T-helper 1 cell (primary cell): ENCODE measurements around the gene MIPOL1.
A peak's percentile ranks its signal among the peaks of the same experiment; 100 is the strongest.

Experiments
- DNase-seq, 5 donors: peaks; one replicate each; pipeline ENCODE4 v3.0.0-alpha.2; 2012 to 2020

The MIPOL1 gene

DNA sequence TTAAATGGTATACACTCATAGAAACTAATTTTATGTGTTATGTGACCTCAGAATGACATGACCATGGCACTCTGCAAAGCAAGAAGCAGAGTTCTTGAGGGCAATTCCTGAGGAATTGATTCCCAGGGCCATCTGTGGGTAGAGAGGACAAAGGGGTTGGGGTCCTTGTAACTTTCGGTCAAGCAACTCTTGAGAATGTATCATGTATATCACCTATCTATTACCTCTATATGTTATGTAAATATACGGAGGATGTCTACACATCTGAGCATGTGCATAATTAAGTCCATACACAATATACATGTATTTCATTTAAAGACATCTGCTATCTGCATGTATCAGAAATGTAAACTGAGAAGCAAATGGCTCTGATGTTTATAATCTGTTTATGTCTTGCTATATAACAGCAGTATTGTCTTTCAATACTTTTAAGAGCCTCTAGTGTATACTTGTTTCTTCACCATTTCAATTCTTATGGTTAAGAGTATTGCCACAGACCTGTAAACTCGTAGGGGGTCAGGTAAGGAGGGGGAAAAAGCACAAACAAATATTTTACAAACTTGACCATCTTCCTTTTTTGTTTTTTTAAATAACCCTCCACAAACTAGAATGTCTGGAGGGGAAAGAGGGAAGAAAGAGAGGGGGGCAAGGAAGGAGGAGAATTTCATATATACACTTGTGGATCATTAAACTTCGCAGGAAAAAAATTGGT, 392.8 kb downstream of the MIPOL1 start:
- DNase-seq = no peak

DNA sequence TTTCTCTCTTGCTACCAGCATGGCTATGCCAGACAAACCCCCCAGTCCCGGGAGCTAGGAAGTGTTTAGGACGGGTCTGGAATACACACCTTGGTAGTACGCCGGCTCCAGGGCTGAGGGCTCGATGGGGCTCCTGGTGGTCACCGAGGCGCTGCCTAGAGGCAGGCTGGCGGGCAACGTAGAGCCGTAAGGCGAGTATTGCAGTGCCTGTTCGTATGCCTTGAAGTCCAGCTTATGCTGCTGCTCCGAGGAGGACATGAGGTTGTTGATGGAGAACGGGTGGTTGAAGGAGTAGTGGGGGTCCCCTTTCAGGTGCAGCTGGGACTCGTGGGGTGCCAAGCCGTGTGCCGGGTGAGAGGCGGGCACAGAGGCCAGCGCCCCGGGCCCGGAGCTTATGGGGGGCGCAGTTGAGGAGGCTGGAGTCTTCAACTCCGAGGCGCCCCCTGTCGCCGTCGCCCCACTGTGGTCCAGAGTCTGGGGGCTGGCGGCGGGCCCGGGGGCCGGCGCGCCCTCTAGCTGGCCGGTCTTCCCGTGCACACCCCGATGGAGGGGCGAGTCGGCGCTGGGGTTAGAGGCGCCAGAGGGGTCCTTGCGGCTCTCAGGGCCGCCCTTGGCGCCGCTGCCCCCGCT, 393.7 kb downstream of the MIPOL1 start:
- no peak for DNase-seq

DNA sequence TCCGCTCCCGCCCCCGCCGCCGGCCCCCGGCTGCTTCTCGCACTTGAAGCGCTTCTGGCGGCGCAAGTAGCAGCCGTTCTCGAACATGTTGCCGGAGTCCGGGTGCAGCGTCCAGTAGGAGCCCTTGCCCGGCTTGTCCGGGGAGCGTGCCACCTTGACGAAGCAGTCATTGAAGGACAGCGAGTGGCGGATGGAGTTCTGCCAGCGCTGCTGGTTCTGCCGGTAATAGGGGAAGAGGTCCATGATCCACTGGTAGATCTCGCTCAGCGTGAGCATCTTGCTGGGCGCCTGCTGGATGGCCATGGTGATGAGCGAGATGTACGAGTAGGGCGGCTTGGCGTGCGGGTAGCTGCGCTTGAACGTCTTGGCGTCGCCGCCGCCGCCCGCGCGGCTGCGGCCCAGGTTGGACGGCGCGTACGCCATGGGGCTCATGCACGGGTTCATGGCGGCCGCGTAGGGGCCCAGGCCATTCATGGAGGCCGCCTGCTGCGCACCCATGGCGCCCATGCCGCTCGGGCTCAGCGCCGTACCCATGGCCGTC, 394.3 kb downstream of the MIPOL1 start:
- DNase-seq = no peak

DNA sequence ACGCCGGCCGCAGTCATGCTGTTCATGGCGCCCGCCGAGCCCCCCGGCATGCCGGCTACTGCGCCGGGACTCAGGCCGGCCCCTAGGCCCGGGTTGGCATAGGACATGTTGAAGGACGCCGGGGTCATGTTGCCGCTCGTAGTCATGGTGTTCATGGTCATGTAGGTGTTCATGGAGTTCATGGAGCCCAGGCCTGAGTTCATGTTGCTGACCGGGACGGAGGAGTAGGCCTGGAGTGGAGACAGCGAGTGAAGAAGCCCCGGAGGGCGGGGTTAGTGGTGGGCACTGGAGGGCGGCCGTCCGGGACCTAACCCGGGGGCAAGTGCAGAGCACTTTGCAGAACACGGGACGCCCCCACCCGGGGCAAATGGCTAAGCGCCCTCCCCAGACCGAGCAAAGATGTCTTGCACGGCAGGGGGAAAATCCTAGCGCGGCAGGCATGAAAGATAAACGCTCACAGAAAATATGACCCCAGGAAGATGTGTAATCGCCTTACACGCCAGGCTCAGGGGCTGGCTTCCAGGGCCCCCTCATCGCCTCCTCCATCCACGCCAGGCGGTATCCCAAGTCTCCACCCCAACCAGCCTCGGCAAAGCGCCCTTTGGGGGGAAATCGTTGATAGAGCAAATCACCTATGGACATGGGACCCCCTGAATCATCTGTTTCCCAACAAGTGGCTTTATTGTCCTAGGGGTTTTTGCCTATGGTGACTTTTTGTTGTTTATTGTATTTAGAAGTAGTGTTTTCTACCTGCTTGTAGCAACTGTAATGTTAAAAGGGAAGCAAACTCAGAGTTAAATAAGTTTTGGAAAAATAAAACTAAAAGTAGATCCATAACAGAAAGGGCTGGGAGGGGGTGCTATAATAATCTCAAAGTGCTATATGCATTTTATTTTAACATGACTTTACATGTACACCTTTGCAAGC, 395.0 kb downstream of the MIPOL1 start:
- DNase-seq = no peak

DNA sequence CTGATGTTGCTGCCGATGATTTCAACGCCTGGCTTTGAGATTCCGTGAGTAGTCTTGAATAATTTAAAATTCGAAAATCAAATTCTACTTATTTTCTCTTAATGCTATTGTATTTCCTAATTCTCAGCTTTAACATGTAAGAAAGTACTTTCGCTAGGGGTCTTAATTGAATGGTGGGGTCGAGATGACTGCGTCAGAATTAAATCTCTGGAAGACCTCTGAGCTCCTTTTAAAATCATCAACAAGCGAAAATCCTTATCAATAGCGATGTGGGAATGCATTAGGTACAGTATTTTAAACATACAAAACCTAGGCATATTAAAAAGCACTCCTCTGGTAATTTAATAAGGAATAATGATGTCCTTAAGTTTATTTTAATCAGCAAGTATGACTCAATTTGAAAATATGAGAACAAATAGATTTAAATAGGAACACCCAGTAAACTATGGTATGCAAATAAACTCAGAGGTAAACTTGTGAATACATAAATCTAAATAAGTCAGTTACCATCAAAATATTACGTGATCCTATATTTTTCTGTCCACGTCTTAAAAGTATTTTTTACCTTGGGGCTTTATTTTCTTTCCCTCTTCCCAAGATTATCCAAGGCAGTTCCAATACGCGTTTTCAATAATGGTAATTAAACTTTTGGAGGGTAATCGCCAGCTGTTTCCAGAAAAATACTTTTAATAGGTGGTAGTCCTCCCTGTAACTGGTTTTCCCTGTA, 395.9 kb downstream of the MIPOL1 start:
- no peak for DNase-seq

DNA sequence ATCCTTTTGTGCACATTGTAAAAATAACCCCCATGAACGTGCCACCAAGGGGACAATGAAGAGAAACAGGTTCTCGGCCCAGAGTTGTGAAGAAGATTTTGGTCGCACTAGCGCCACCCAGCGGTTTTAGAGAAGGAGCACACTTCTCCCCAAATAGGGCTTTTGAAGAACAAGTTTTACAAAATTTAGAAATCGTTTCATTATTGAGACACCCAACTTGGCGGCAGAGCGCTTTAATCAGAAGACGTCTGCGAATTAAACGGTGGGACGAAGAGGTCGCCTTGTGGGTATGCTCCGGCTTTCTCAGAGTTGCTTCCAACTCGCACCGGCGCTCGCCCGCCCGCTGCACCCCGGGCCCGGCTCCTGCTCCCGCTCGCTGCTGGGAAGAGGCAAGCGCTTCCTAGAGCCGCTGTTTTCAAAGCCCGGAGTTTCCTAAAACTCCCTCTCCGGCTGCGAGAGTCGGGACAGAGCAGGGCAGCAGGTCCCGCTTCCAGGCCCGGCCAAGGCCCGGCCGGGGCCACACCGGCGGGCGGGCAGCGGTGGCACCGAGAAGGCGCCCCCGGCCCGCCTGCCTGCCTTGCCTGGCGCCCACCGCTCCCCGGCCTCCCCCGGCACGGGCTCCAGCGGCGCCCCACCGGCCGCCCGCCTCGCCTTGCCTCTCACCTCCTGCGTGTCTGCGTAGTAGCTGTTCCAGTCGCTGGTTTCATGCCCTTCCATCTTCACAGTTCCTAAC, 396.7 kb downstream of the MIPOL1 start:
- peak in 1 of 5 donors; percentile 25 for DNase-seq

DNA sequence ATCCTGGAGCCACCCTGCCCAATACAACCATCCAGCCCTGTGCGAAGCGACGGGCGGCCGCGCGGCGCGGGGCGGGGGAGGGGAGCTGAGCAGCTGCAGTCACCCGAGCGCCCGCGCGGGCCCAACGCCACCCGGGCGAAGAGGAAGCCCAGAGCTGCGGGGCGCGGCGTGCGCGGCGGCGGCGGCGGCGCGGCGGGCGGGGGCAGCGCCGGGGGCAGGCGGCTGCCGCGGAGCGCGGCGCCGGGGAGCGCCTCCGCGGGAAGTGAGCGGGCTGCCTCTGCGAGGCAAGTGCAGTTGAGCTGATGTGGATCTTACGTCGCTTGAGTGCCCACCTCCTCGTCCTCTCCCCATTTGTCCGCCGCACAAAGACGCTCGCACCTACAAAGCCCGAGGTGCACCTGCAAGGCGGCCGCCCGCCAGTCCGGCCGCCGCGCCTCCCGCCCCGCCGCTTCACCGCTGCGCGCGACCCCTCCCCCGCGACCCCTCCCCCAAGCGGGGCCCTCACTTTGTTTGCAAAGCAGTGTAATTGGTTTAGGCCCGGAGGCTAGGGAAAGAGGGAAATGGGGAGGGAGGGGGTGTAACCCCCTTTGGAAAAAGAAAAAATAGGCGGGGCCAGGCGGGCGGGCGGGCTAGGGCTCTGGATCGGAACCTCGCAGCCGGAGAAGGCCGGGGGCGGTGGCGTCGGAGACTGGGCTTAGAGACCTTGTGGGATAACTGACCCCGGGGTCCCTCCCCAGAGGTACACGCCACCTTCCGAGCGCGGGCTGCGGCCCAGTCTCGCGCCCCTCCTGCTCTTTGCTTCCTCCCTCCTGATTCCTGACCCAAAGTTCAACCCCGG, 397.5 kb downstream of the MIPOL1 start, which contains the start of the genes FOXA1 and TTC6:
TSS of gene FOXA1 (minus strand) at position 279 of the 838 bp plus-strand sequence. CDS start at position 2, 277 bp downstream.
TSS of gene TTC6 (plus strand) at position 659 of the 838 bp plus-strand sequence. CDS start 26,436 bp downstream, outside the sequence.
- DNase-seq = no peak

DNA sequence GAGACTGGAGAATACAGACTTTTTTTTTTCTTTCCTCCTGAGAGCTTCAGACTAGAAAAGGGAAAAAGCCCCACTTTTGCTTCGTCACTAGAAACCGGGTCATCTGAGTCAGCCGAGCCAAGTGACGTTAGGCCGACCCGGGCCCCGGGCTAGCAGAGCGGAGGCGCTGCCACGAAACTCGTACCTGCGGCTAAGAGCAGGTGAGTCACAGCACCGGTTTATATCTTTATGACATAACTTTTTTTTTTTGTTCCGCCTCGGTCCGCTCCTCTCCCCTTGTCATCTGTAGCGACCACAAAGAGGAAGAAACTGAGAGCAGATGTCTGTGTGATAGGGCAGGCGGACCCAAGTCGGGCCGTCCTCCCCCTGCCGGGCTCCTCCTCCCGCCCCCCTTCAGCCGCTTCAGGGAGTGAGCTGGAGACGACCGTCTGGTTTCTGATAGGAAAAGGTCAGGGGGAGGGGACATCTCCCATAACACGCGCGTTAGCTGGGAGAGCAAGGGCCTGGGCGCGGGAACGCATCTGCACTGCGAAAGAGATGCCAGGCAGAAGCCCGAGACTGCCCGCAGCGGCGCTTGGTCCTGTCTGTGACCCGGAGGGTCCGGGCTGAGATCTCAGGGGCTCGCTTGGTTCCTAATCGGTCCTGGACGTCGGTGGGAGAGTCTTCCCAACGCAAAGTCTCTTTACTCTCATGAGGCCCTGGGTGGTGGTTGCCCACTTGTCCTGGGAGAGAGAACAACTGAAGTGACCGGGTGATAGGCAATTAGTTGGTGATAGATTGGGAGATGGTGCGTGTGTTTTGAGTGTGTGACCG, 398.3 kb downstream of the MIPOL1 start:
- DNase-seq = peak in 1 of 5 donors; percentile 29

DNA sequence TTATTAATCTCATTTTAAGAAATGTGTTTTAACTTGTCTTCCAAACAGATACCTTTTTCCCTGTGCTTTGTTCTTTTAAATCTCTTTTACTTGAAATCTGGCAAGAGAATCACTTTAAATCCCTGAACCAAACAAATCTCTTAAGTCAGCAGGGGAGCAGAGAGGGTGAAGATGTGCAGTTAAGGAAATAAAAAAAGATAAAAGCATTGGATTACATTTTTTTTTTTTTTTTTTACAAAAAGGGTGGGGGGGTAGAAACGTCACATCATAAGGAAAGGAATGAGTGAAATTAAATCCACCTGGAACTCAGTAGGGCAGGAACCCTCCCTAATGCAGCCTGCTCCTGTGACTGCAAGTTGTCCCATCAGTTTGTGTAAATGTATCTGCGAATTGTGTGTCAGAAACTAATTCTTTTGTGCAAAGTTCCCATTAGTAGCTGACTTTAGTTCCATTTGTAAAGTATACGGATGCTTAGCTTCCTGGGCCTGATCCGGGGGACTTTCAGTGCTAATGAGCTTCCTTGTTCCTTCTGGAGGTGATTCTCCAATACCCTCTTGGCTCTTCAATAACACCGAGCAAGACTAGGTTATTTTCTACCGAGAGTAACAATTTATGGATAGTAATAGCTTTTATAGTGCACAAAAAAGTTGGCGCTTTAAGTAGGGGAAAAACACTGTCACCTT, 399.2 kb downstream of the MIPOL1 start:
- no peak for DNase-seq

DNA sequence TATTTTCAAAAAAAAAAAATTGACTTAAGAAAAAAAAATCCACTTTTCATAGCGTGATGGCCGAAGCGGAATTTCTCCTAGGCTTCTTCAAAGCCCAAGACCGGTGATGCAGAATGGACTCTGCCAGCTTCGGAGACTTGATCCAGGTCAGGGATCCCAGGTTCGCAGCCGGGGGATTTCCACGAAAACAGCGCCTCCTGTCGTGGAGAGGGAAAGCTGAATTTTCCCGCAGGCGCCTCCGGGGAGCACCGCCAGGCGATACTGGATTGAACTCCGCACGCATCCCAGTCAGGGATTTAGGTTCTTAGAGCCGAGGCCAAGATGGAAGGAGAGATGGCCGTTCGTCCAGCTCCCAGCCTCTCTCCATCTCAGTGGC, 399.8 kb downstream of the MIPOL1 start:
- no peak for DNase-seq

DNA sequence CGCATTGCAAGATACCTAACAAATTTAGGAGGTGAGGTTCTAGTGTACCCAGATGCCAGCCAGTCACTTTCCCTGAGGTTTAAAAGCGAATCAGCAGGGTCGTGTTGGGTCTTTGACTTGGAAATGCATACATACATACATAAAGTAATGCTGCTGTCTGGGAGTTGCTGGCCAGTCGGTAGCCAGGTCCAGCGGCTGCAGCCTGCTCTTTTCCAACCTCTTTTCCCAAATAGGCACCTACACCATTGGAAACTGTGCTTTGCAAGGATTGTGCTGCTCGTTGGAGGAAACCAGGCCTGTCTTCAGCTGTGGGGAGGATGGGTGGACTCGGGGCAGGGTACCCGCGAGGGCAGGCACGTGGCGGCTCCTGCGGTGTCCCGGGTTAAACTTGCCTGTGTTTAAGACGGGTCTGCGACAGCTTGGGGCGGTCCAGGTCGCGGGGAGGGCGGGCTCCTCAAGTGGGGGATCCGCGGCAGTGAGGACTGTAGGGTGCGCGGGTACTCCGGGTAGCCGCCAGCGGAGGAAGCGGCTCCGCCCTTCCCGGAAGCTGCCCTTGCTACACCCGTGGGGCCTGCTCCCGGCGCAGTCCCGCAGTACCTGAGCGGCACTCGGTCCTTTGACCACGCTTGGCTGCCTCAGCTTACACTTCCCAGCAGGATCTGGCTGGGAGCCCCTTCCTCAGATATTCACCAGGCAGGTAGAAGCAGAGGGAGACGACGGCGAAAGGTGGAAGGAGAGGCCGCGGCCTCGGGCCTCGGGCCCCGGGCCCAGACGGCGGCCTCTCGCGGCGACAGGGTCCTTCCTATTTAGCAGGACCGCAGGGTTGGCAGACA, 400.4 kb downstream of the MIPOL1 start:
- peak in 1 of 5 donors; percentile 3 for DNase-seq

DNA sequence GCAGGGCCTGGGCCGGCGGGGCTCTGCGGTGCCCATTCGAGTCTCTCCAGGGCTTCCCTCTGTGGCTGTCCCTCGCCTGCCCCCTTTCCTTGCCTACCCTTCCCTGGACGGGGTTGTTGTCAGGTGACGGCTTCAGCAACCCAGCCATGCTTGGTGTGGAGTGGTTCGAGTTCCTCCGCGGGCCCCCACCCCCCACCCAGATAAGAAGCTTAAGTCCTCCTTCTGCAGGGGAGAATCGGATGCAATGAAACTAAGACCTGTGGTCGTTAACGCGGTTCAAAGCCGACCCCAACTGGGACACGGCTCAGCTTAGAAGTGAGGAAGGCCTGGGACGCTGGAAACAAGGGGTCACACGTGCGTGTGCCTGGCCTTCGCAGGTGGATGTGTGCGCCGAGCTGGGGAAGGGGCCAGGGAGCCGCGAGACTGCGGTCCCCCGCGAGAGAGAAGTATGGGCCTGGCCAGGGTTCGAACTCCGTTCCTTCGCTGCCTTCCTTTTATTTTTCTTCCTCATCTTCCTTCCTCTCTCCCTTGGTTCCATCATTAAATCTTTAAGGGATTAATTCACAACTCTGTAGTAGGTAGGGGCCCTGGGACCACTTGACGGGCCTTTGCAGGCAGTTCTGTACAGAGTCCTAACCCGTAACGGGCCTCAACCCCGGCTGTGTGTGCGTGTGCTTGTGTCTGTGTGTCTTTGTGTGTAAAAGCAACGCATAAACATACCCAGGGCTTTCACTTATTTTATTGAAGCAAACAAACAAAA, 401.2 kb downstream of the MIPOL1 start:
- no peak for DNase-seq

DNA sequence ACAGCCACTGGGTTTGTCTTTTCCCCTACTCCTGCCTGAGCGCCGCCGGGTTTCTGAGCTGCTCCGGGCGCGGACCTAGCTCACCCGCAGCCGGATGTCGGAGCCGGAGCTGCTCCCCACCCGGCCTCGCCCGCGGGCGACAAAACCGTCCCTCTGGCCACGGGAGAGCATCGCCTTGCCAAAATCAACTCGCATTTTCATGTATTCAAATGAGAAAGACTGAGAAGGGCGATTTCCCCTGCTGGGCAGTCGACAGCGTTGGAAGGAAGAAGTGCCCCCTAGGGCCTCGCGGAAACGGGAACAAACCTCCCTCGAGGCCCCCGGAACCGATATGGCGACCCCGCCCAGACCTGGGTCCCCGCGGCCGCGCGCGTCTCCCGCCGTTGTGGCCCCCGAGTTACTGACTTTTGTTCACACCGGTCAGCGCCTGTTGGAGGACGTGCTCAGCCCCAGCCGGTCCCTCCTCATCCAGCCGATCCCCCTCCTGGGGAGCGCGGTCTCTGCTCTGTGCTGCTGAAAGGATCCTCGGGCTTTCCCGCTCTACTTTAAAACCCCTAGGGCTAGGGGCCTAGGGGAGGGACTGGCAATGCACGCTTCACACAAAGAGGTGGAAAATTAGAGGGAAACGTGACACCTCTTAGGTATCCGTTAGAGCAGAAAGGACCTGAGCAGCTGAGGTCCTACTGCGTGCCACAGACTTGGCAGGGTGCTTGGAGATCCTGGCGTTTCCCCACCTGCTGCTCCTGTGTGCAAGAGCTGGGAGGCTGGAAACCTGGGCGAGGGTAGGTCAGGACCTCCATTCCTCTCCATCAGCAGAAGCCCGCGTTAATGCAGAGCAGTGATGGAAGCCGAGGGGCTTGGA, 402.0 kb downstream of the MIPOL1 start:
- DNase-seq = no peak

DNA sequence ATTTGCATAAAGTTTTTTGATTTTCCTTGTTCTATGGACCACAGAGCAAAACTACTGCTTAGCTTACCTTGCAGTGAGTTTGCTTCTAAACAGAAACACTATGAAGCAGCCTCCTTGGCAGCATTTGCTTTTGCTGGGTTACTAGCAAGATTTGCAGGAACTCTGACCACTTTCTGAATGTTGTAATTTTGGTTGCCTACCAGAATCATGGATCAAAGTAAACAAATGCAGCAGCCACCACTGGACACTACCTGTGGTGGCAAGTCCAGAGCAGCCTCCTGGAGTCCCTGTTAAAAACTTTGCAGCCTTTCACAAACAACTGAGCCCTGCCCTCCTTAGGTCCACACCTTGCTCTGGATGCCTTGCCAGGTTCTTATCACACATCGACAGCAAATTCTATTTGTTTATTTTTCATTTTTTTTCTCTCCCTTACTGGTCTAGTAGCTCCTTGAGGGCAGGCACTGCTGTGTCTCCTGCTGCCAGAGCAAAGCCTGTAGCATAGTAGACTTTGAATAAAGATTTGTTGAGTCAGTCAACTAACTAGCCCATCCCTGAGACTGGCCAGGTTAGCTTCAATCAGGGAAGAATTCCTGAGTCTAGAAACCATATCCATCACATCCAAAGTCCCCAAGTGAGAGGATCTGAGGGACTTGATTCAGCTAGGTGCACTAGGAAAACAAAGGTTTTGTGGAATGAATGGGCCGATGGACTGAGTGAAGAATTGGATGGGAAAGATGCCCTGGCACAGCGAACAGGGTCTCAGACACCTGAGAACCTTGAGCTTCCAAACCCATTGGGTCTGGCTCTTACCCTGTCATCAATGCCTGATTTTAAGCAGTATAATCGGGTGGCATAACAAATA, 403.4 kb downstream of the MIPOL1 start:
- DNase-seq = no peak

DNA sequence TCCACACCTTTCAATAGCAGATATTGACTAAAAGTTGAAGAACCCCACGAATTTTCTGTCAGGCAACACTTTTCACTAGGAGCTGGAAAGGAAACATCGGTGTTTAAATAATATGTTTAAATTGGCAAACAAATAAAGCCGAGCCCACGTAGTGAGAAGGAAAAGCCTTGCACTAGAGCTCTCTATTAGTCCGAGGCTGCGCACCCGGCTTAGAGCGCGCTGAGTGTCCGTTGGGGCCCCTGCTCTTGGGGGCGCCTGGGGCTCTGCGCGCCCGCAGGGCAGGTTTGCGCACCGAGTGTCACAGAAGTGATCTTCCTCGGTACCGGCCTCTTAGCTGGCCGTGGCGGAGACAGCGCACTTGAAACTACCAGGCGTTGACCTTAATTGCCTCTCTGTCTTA, 404.1 kb downstream of the MIPOL1 start:
- no peak for DNase-seq
